Mucosa of gallbladder (tissue), 1 donor: Measurements from ENCODE around the gene PPP1R12C. TPM values are rescaled to one million over a fixed set of nuclear protein-coding genes. Genes with fewer than 3 reads are reported as not detected.
"Not testable (repeated sequence)": the region's sequence is repeated elsewhere in the genome, so short reads cannot be mapped to it uniquely, and the experiment has no call there.

Experiments used
- DNase-seq: peaks from one replicate; pipeline ENCODE4 v3.0.0-alpha.2; 2020; ENCODE audit warnings: low spot score
- total RNA-seq: library from RNA; stranded (reverse); gene quantifications from one replicate; pipeline ENCODE4 v1.2.1, GENCODE V29; 2021
- donor health status: DM: no; HTN: no; CAD: no.

PPP1R12C gene
- total RNA-seq, 1 donor from 2014 or later = 189 TPM

DNA sequence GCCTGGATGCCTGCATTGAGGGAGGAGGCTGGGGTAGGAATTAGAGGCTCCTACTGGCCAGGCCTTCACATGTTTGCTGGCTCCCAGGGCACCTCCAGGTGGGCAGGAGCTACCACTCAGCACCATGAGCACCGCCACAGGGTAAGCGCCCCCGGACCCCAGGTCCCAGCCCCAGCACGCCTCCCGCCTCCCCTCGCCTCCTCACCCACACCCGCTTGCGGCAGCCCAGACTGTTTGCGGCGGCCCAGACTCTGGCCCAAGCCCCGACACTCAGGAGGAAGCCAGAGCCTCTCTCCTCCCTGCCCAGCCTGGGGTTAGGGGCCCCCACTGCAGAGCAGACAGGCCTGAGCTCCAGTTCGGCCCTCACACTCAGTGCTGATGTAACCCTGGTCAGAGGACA, 41.1 kb downstream of the PPP1R12C start:
- DNase-seq = no peak

DNA sequence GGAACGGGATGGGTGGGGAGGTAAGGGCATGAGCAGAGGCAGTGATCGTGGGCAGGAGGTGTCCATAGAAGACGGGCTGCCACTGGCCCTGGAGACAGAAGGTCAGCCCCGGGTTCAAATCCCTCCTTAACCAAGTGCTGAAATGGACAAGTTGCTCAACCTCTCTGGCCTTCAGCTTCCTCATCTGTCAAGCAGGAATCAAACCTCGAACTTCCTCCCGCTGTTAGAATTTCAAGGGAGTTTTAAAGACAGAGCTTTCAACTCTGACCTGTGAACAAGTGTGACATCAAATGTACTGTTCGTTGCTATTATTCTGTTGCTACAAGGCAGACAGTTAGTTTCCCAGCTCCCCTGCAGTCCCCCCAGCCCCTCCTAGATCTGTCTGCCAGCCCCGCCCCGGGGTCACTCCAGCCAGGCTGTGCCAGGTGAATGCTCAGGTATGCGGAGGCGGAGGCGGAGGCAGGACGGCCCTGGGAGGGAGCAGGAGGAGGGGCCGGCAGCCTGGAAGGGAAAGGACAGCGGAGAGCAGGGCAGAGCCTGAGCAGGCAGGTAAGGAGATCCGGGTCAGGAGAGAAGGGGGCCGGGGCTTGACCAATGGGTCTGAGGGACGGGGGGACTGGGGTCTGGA, 42.0 kb downstream of the PPP1R12C start, which contains the start of gene EPS8L1:
EPS8L1 (plus strand) TSS at position 499 of the 628 bp plus-strand sequence. CDS start 576 bp downstream, outside the sequence.
- DNase-seq = peak; percentile 78

DNA sequence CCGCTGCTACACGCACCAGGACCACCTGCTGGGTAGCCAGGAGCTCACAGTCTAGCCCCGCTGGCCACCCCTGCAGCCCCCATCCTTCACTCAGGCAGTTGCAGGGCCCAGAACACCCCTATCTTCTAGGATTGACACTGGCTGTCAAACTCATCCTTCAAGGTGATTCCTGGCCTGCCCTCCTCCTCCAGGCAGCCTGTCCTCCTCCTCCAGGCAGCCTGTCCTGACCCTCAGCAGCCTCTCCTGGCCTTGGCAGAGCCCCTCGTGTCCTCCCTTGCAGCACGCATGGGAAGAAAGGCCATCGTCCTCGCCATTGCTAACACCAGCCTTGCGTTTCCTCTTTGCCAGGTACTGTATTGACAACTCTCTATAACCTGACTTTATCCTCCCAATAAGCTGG, 45.5 kb downstream of the PPP1R12C start:
- no peak for DNase-seq

DNA sequence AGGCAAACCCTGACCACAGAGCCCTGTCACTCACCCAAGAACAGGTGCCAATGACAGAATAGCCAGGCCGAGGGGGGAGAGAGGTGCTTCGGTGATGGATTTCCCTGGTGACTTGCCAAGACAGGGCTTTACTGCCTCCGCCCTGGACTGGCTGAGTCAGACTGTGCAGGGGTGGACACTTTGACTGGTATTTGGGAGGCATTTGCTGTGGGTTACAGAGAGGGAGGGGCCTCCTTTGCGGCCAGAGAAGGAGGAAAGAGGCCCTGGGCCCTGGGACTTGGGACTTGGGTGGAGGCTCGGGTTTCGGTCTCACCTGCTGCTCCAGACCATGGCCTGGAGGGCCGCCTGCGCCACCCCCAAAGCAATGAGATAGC, 46.3 kb downstream of the PPP1R12C start:
- DNase-seq = peak; percentile 68

DNA sequence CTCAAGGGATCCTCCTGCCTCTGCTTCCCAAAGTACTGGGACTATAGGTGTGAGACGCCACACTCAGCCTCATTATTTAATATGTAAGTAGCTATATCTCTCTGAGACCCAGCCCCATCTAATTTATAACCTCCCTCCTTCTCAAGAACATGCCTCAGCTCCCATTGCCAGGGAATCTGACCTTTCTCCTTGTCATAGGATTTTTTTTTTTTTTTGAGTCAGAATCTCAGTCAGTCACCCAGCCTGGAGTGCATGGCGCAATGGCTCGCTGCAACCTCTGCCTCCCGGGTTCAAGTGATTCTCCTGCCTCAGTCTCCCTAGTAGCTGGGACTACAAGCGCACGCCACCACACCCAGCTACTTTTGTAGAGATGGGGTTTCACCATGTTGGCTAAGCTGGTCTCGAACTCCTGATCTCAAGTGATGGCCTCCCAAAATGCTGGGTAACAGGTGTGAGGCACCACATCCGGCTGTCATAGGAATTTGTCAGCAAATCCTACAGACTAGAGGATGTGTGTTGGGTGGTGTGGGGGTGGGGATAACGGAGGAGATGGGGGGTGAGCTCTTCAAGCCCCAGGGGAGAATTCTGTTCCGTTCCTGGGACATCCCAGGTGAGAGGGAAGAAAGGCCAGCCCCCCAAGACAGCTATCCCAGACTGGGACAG, 46.8 kb downstream of the PPP1R12C start:
- DNase-seq = no peak

DNA sequence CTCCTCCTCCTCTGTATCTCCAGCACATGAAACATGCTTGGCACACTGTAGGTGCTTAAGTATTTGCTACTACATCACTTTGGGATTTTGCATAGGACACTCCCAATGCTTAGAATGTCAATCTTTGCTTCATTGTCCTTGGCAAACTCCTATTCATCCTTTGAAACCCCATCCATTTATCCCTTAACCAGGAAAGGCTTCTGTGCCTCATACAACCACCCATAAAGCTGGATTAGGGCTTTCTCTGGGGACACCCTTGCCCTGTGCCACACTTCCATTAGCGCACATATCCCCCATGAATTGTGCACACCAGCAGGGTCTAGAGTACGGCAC, 47.6 kb downstream of the PPP1R12C start:
- no peak for DNase-seq

DNA sequence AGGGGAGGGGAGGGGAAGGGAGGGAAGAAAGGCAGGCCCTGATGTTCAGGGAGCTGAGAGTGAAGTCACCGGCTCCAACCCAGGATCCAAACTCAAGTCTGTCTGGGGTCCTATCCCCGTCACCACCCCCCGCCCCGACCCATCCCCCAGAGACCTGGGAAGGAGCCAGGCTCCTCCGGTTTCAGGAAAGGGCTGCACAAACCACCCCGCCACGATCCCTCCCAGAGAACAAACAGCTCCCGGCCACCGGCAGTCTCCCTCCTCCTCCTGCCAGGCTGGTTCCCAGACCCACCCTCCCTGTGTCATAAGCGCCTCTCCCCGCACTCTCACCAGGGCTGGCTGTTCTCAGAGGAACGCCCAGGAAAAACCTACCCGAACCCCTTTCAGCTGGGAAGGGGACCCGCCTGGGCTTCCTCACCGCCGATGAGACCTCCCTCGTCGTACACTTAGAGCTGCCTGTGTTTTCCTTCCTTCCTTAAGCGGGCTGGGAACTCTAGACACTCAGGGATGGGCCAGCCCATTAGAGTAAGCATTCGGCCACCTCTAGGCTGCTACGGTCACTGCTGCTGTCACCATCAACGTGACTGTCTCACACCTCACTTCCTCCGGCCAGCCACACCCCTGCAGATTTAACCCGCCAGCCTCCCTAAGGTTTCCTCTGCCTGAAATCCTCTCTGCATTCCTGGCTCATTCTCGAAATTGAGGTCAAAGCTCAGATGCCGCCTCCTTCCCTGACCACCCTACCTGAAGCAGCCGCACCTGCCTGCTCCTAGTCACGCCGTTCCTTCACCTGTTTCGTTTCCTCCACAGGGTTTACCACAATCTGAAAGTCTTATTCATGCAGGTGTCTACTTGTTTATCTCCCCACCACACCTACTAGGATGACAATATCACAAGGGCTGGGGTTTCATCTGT, 48.2 kb downstream of the PPP1R12C start:
- DNase-seq = peak; percentile 68

DNA sequence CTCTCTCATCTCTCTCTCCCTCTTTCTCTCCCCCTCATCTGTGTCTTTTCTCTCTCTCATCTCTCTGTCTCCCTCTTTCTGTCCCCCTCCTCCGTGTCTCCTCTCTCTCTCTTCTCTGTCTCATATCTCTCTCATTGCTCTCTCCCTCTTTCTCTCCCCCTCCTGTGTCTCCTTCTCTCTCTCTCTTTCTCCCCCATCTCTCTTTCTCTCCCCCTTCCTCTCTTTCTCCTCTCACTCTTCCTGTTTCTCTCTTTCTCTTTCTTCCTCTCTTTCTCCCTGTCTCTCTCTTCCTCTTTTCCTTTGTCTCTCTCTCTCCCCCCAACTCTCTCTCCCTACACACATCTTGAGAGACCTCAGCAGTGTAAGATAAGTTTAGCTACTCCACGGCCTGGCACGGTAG, 49.6 kb downstream of the PPP1R12C start:
- DNase-seq = no peak

DNA sequence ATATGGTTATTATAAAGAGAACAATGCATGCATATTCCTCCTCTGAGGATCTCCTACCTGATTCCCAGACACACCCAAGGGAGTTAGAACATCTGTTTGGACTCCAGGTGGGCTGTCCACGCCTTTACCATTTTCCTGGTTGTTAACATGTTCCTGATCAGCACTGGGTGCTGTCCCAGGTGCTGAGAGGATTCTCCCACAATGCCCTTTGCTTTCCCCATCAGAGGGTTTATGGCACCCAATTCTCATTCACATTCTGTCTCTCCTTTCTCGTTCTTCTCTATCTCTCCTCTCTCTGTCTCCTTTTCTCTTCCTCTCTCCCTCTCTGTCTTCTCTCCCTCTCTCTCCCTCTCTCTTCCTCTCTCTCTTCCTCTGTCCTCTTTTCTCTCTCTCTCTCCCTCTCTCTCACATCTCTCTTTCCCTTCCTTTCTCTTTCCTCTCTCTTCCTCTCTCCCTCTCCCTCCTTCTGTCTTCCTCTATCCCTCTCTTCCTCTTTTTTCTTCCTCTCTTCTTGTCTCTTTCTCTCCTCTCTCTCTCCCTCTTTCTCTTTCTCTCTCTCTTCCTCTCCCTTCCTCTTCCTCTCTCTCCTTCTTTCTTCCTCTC, 51.2 kb downstream of the PPP1R12C start:
- no peak for DNase-seq

DNA sequence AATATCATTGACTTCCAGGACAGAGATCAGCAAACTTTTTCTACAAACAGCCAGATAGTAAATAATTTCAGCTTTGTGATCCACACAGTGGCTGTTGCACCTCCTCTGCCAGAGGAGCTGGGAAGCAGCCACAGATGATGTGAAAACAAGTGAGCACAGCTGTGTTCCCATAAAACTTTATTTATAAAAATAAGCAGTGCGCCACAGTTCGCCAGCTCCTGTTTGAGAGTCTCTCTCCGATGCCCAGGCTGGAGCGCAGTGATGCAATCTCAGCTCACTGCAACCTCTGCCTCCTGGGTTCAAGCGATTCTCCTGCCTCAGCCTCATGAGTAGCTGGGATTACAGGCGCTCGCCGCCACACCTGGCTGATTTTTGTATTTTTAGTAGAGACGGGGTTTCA, 51.9 kb downstream of the PPP1R12C start:
- not testable (repeated sequence) for DNase-seq

DNA sequence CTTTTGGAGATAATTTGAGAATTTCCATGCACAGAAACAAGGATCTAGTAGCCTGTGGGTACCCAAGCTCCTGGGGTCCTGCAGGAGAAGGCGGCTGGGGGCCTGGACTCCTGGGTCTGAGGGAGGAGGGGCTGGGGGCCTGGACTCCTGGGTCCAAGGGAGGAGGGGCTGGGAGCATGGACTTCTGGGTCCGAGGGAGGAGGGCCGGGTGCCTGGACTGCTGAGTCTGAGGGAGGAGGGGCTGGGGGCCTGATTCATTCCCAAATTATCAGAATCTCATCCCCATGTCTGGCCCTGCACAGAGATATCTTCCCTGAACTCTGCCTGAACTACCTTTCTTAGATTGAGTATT, 54.0 kb downstream of the PPP1R12C start:
- no peak for DNase-seq

DNA sequence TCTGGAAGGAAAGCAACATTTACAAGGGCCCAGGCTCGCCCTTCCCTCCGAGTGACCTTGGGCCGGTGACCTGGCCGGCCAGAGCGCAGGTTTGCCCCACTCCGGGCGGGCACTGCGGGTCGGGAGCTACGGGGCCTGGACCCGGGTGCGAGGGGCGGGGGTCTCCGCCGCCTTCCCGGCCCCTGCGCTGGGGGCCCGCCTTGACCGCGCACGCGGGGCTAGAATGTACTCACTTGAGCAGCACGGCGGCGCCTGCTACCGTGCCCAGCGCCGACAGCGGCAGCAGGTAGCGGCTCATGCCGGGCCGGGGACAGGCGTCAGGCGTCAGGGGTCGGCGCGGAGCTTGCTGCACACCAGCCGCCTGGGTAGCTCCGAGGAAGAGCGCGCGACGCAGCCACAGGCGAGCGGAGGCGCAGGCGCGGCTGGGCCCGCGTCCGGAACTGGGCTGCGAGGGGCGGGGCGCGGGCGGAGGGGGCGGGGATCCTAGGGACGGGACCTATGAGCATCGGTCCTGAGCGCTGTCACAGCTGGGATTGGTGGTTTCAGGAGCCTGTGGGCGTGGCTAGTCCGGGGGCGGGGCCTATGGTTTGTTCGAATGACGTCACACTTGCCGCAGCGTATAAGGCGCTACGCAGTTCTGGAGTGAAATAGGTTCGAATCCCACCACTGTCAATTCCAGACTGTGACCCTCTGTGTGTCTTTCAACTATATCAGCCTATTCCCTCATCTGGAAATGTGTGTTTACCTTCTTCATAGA, 54.5 kb downstream of the PPP1R12C start, which contains the start of gene RDH13:
RDH13 (minus strand) TSS at position 414 of the 757 bp plus-strand sequence; CDS start at position 298, 116 bp downstream.
- DNase-seq = peak; percentile 96

DNA sequence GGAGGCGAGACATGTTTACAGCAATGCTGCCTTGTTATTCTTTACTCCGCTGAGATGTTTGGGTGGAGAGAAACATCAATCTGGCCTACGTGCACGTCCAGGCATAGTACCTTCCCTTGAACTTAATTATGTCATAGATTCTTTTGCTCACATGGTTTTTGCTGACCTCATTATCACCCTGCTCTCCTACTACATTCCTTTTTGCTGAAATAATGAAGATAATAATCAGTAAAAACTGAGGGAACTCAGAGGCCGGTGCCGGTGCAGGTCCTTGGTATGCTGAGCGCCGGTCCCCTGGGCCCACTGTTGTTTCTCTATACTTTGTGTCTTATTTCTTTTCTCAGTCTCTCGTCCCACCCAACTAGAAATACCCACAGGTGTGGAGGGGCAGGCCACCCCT, 57.1 kb downstream of the PPP1R12C start:
- DNase-seq = not testable (repeated sequence)

DNA sequence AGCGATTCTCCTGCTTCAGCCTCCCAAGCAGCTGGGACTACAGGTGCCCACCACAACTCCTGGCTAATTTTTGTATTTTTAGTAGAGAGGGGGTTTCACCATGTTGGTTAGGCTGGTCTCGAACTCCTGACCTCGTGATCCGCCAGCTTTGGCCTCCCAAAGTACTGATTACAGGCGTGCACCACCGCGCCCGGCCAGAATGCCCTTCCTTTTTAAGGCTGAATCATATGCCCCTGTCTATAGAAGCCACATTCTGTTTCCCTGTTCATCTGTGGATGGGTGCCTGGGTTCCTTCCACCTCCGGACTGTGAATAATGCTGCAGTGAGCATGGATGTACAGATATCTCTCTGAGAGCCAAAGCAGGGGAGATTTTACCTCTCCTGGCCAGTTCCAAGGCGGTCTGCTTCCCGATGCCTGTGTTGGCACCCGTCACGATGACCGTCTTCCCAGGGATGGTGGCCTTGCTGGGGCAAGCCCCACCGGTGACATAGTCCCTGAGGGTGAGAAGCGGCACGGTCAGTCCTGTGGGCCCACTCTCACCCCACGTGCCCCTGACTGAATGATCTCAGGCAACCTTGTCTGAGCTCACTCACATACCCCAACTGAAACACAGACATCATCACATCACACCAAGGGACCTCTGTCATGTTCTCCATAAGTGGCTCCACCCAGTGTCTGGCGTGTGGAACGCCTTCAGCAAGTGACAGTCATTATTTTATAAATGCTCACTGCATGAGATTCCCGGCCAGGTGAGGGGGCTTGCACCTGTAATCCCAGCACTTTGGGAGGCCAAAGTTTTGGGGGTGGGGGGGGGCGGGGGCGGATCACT, 58.4 kb downstream of the PPP1R12C start:
- DNase-seq = no peak

DNA sequence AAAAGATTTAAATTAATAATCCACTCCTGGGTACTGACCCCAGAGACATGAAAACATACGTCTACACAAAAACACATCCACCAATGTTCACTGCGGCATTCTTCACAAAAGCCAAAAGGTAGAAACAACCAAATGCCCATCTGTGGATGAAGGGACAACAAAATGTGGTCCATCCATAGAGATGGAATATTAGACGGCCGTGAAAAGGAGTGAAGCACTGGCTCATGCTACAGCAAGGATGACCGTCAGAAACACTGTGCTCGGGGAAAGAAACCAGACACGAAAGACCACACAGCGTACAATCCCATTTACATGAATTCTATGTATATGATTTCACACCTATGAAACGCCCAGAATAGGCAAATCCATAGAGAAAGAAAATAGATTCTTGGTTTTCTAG, 60.6 kb downstream of the PPP1R12C start:
- DNase-seq = no peak

DNA sequence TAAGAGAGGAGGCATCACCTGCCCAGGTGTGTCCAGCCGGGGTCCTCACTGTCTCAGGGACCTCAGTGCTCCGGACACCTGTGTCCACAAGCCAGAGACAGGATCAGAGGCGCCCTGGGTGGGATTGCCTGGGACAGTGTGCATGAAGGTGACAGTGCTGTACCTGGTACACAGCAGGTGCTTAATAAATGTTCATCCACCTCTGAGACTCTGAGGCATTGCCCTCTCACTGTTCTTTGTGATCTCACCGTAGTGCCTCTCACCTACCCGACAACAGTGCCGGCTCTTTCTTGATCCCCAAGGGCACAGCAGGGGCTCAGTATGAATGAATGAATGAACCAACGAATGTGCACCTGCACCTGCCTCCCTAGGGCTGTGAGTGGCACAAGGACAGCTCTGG, 63.7 kb downstream of the PPP1R12C start:
- no peak for DNase-seq

DNA sequence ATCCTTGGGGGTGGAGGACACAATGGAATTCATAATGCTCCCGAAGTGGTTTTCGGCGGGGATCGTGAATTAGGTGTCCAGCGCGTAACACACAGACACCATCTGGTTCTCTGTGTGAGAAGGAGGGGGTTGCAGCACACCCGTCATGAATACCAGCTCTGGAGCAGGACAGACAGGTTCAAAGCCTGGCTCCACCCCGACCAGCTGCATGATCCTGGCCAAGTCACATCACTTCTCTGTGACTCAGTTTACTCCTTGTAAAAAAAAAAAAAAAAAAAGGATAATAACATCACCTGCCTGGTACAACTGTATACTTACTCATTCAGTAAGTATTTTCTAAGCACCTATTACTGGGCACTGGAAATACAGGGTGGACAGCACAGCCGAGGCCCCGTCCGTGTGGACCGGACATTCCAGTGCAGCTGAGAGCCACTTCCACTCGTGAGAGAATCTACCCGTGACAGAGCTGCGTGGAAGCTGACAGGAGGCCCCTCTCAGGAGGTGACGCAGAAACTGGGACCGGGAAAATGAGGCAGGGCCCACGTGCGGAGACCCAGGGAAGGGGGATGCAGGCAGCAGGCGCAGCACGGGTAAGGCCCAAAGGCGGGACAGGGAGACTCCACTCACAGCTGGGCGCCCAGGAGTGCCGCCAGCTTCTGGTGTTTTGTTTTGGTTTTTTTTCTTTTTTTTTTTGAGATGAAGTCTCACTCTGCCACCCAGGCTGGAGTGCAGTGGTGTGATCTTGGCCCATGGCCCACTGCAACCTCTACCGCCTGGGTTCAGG, 66.5 kb downstream of the PPP1R12C start:
- DNase-seq = no peak

DNA sequence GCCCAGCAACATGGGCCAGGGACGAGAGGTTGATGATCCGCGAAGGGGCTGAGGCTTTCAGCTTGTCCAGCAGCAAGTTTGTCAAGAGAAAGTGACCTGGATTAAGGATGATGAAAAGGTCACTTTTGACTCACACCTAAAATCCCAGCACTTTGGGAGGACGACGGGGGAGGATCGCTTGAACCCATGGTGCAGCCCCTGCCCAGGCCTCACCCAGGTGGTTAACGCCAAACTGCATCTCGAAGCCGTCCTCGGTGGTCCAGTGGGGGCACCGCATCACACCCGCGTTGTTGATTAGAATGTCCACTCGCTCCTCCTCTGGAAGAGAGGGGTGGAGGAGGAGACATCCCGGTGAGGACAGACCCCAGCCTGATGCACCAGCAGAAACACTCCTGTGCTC, 69.0 kb downstream of the PPP1R12C start:
- DNase-seq = no peak

DNA sequence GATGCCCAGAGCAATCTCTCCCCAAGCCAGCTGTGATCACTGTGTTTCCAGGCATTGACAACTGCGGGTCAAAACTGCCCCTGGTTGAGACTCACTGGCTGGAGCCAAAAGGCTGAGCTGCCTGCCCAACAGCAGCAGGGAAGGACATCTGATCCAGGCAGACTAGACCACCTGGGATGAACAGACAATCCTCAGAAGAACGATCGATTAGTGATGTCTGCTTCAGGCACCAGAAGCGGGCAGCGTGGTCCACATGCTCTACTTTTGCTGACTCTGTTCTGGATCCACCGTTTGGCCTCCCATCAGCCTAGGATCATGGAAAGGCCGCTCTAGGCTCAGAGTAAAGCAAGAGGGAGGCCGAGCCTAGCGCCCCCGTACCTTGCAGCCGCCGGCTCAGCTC, 69.5 kb downstream of the PPP1R12C start:
- no peak for DNase-seq
